Activated T-helper 1 cell treated with Interleukin-2 at 50 U/mL for 16 hours (primary cell): ENCODE measurements around the gene ZNF394.

Experiments used
- DNase-seq: peaks from one replicate; pipeline ENCODE4 v3.0.0-alpha.2; 2020; ENCODE audit warnings: low read depth

ZNF394 gene

DNA sequence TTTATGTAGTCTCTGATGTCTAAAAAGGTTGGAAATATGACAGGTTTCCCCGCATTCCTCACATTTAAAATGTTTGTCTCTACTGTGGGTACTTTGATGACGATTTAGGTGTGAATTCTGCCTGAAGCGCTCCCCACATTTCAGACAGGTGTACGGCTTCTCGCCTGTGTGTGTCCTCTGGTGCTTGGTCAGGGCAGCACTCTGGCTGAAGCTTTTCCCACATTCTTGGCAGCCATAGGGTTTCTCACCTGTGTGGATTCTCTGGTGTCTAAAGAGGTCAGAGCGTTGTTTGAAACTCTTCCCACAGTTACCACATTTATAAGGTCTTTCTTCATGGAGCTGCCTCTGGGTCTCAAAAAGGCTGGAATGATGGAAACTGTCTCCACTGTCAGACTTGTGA is 6.3 kb downstream of the ZNF394 start:
- DNase-seq: no peak

DNA sequence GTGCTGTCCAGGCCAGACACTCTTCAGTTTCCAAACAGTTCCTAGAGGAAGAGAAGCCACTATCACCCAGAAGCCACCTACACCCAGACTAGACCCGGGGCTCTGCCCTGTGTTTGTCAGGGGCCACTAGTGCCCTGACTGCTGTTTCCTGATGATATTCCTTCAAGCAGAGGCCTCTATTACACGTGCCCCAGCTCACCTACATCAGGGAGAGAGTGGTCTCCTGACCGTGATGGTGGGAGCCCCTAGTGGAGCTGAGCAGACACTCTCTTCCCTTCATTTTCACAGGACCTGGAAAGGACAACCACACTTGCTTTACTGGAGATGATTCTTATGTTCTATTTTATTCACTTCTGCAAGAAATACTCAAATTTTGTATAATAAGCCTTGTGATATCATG is 9.2 kb downstream of the ZNF394 start:
- DNase-seq: no peak

DNA sequence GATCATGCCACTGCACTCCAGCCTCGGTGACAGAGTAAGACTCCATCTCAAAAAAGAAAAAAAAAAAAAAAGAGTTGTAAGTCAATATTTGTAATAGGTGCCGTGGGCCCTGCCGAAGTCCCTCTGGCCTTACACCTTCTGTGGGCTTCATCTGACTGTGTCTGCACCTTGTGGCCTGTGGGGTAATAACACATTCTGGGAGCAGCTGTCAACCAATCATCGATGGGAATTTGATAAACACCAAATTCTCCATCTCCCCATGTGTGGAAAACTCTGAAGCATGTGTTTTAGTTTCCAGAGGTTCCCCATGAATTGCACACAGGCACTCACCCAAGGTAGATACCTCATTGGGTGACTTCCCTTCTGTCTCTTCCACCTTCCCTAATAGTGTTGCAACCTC is 10.8 kb downstream of the ZNF394 start:
- no peak for DNase-seq

DNA sequence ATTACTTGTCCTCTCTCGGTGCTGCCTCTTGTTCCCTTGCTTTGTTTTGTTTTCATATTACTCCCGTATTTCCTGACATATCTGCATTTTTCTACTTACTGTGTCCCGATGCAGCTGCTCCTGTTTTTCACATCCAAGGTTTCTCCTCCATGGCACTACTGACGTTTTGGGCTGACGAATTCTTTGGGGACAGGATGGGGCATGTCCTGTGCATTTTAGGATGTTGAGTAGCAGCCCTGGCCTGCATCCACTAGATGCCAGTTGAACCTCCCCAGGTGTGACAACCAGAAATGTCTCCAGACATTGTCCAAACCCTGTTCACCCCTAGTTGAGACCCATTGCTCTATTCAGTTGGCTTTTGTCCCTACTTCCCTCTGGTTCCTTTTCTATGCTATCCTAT is 15.0 kb downstream of the ZNF394 start:
- DNase-seq: no peak

DNA sequence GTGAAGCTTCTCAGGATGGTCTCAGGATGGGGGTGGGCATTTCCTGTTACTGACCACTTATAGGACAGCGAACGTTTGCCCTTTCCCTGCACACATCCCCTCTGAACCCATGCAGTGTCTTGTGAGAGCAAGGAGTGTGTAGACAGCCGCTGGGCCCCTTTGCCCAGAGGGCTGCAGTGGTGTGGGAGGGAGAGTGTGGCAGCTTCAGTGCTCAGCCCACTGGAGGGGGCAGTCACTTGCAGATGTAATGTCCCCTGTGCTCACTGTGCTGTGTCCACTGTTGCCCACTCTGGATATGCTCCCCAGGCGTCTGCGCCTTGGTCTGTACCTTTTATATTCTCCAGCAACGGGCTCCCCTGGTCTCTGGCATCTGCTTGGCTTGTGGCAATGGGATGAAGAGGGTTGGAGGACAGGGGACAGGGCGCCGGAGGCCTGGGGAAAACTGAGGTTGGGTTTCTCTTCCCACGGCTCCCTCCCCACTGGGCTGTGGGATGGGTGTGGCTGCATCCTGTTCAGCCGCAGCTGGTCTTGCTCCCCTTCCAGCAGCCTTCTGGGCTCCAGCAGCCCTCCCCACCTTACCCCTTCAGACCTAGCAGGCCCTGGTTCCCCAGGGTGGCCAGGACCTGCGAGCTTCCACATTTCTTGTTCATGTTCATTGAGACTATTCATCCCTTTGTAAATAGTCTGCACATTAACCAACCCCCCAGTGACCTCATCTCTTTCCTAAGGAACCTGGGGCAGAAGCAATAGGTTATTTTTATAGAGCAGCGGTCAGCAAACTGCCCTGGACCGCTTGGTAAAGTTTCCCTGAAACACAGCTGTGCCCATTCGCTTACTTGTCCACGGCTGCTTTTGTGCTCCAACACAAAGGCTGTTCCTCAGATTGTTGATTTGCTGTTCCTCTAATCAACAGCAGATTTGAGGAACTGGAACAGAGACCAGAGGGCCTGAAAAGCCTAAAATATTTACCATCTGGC is 21.3 kb downstream of the ZNF394 start:
- no peak for DNase-seq

DNA sequence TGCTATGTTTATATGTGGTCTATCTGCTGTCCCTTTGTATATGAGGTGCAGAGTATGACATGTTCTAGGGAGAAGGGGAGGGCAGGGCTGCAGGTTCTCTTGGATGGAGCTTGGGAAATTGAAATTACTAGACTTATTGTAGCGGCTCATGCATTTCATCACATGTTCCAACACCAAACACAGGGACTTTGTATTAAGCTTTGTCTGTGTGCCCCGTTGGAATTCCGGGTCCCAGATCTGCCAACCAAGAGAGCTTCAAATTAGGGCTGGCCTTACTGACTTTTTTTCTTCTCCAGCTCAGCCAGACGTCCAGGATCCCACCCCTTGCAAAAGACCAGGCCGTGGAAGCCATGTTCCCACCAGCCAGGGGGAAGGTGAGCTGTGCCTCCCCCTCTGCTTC is 24.0 kb downstream of the ZNF394 start:
- DNase-seq: no peak

DNA sequence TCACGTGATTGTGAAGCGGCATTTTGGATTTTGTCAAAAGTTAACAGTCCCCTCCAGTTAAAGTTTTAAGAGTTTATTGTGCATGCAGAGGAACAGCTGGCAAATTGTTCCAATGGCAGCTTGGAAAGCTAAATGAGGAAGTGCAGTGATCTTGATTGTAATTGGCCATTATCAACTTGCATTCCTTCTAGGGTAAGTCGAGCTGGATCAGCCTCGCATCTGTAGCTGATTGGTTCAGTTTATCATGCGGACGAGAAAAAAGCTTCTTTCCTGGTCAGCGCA is 26.8 kb downstream of the ZNF394 start:
- DNase-seq: no peak

DNA sequence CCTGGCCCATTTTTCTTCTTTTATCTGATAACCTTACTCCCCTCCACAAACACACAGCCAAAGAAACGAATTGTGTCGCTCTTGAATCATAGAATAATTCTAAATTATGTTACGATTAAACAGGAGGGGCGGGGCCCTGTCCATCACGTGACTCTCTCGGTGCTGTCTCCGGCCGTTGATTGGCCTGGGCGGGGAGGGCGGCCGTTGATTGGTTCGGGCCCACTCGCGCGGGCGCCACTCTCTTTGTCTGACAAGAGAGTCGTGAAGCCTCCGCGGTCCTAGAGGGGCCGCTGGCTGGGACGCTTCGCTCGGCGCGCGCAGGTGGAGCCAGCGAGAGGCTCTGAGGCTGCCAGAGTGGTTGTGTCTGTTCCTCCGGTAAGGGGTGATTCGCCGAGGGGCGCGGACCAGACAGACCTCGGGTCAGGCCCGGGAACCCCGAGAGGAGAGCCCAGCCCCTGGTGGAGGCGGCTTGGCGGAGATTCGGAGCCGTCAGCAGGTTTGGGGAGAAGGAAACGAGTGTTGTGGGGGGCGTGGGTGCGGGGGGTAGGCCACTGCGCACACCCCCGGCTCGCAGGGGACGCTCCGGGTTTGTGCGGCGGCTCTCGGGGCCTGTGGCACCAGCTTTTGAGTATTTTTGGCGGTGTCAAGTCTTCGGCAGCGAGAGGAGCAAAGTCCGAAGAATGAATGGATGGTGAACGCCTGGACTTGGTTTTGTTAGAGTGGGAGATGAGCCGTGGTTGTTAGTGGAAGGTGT is 27.3 kb downstream of the ZNF394 start, which contains the start of gene ZNF789:
TSS of gene ZNF789 (plus strand) at position 330 of the 754 bp plus-strand sequence. CDS start 3,567 bp downstream, outside the sequence.
- DNase-seq: peak; percentile 98

DNA sequence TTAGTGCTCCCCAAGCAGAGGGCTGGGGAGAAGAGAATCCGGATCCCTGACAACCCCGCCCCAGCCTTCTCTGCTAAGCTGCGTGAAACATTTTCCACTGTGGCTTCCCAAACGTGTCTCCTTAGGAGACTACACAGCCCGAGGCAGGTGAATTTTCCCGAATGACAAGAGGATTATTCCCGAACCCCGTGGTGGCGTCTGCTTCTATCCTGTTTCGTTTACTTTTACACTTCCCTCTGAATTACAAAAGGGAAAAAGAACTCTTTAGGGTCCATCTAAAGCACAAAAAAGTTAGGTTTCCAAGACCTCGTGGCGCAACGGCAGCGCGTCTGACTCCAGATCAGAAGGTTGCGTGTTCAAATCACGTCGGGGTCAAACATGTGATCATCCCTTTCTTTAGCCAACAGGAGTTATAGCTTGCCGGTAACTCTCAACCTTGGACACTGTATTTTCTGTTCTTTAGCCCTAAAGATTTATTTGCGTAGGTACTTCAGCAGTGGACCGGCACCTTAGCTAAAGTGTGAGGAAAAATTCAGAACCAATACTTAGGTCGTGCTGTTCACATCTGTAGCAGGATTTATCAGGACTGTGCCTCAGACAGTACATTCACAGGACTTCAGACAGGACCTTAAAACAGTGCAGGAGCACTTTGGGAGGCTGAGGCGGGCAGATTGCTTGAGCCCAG is 30.6 kb downstream of the ZNF394 start:
- DNase-seq: no peak

DNA sequence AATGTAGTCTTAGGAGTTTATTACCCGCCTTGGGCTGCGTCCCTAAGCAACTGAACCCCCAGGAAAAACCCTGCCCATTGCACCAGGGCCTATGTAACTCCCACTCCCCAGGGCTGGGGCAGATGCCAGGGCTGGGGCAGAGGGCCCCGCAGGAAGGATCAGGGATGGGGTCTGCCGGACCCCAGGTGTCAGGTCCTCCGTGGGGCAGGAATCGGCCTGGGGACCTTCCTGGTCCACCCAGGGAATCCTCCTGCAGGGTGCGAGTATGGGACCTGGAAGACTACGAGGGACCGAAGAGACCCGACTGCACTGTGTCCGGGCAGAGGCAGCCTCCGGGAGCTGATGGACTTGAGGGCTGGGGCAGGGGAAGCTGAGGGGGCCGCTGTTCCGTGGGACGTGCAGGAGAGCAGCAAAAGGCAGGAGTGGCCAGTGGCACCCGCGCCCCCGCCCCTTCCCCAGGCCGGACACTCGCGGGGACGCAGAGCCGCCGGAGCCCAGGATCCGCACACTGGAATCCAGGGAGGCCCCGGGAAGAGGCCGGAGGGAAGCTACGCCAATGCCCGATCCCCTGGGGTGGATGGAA is 31.7 kb downstream of the ZNF394 start:
- DNase-seq: no peak

DNA sequence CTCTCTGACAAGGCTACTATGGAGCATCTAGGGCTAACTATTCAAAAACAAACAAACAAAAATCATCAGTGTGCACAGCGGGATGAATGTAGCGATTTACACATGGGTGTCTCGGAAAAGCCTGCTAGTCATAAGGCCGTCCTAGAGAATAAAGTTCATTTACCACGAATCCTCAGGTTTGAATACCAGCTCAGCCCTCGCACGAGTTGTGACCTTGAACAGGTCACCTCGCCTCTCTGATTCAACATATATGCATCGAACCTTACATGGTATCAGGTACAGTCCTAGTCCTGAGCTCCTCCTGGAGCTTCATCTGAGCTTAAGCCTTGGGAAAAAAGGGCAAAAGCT is 34.7 kb downstream of the ZNF394 start:
- DNase-seq: no peak

DNA sequence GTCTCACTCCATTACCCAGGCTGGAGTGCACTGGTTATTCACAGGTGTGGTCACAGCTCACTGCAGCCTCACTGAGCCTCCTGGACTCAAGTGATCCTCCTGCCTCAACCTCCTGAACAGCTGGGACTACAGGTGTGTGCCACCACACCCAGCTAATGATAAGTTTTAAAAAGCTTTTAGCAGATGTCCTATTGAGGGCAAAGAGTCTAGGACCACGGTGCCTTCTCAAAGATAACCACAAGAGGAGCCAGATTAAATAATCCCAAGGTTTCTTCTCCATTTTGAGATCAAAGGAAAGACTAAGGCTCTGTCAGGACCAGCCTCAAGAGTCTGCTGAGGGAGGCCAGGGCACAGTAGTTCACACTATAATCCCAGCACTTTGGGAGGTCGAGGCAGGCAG is 38.9 kb downstream of the ZNF394 start:
- no peak for DNase-seq

DNA sequence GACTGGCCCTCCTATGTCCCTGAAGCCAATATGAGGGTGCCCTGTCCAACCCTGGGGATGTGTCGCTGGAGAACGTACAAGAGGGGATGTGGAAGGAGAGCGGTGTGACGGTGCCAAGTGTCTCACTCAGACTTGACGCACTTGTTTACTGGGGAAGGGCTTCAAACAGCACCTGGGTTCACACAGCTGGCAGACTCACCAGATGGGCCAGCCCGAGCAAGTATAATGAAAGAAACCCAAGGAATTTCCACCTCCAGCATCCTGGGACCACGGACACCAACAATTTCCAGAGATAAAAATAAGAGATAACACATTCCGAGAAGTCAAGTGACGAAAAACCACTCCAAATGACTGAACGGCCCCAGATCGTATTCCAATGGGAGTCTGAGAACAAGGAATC is 39.4 kb downstream of the ZNF394 start:
- no peak for DNase-seq

DNA sequence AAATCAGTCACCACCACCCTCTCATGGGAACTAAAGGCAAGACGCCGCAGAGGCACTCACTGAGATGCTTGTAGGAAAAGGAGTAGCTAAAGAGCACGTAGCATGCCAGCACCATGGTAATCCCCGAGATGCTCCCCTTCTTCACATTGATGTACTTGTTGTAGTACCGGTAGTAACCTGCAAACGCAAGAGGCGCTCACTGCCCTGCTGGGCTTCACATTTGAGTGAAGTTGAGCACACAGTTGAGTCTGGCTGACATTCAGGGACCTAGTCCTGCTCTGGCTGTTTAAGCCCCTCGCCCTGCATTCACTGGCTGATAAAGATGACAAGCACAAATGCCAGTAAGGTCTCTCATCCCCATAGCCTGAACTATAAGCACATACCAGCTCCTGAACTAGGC is 41.0 kb downstream of the ZNF394 start:
- DNase-seq: no peak

DNA sequence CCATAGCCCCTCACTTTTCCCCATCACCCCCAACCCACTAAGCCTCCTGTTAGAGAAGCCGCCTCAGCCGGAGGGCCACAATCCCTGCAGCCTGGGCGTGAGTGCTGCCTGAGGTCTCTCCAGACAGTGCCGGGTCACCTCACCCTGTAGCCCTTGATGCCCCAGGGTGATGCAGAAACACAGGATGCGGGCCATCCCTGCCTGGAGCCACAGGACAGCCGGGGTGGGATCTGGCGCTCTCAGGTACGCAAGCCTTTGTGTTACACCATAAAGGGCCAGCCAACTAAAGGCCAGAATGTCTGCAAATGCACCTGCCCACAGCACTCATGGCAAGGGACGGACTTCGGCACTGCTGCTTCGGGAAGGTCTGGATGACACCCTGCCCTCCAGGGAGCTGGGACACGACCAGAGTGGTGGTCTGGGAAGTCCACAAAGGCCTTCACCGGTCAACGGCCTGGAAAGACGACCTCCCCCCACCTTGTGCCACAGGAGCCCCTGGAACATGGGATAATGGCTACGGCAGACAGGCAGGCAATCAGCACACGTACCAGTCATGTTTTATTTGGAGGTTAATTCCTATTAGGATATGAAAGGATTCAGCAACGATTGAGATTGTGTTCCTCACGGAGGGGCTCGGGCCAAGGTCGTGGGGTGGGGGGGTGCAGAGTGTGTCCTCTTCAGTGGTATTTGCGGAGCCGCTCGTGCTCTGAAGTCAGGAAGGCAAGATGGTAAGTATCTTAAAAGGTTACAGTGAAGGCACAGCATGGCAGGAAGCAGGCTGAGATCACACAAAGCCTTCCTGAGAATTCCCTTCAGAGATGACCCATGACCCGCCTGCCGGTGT is 42.2 kb downstream of the ZNF394 start:
- DNase-seq: no peak

DNA sequence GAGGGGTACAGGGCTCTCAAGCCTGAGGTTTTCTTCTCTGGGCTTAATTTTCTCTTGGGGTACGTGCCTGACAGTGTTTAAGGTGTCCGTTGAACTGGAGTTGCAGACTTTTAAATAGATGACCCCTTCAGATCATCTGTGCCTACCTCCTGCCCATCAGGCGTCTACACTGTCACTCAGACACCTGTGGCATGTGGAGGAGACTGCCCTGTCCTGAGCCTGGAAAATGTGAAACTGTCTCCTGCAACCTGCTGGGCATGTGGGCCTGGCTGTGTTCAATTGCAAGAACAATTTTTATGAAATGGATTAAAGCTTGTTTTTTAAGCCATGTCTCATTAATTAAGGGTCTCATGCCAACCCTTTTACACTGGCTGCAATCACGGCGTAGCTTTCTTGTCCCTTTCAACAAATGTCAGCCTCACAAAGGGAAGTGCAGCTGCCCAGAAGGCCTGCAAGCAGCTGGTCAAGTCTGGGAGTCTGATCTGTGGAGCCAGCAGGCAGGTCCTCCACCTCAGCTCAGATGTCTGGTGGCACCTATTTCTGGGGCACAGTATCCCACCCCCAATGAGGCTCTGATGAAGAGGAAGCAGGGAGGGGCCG is 42.9 kb downstream of the ZNF394 start:
- no peak for DNase-seq

DNA sequence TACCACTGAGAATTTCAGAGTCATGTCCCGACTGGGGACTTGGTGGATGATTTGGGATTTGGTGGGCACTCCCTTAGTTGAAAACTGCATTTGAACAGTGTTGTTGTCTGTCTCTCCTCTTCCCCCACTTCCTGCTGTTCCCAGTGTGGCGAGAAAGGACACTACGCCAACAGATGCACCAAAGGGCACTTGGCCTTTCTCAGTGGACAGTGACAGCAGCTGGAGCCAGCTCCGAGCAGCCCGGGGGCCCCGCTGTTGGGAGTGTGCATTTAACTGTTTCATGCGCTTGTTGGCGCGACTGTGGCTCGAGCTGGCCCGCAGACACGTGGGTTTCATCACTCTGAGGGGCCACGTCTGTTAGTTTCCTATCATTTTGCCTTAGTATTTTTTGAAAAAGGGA is 43.8 kb downstream of the ZNF394 start:
- DNase-seq: no peak

DNA sequence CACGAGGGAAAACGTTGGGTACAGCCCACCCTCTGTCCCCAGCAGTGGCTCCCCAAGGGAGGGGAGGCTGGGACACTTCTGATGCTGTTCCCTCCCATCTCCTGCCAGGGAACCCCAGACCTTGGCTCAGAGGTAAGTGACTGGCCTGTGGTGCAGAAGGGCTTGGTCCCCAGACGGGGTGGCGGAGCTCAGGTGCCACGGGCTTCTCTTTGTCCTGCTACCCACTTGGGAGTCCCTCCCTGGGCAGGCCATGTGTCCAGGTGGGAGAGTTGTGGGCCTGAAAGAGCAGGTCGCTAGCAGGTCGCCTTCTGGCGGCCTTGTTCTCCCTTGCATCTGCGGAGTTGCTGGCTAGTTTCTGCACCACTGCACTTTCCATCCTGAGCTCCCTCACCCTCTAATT is 44.2 kb downstream of the ZNF394 start:
- DNase-seq: no peak

DNA sequence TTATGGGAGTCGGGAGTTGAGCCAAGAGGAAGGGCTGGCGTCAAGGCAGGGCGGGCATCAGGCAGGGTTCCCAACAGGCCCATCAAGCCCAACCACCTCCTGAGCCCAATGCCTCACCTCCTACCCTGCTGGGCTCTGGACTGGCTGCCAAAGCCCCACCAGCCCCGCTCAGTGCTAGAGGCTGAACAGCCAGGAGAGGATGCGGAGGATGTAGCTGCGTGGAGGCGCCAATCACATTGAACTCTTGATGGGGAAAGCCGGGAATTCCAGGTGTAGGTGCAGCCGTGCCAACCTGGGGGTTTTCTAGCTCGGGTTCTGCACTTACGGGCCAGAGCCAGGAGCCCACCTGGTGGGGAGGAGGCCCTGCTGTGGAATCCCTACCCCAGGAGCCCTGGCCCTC is 47.0 kb downstream of the ZNF394 start:
- DNase-seq: no peak

DNA sequence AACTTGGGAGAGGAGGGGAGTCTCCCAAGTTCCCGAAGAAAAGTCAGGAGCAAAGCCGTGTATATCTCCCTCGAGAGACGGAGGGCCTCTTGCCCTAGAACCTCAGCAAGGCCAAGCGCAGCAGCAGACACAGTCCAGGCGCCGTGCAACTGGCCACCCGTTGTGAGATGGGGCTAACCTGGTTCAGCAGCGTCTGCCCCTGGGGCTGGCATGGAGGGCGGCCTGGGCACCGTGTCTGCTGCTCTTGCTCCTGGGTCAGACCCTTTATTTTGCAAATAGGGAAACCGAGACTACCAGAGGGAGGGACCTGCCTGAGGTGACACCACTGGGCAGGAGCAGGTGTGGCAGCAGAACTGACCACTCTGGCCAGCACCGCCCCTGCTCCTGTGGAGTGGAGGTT is 47.5 kb downstream of the ZNF394 start:
- no peak for DNase-seq

DNA sequence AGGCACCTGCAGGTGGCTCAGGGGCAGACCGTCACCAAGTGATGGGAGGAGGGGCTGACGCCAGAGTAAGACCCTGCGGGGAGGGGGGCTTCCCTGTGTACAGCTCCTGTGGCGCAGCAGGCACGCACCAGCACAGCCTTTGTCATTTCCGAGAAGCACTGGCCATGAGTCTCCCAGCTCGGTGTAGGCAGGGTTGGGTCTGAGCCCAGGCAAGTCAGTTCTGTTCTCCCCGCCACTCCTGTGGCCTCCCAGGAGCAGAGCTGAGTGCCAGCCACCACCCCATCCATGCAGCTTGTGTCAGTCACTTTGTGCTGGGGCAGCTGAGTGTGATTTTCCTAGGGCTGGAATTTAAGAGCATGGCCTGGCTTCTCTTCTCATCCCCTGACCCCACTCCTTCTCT is 48.1 kb downstream of the ZNF394 start:
- DNase-seq: no peak
